Spleen (tissue), 7 donors: ENCODE data around the gene CFAP157.

Experiments
- POLR2AphosphoS5 ChIP-seq, 3 donors: sonication (generic); formaldehyde crosslinking; IDR thresholded peaks; one replicate each; pipeline ENCODE4 v1.5.1; 2017; ENCODE audit warnings: antibody characterized with exemption in 3 of 3
- TF ChIP-seq, protein P1 (sequence below), 11 experiments: fragments of 200-600 bp in 7 of 11; fragments of 450-650 bp in 4 of 11; sonication (generic) in 4 of 11; IDR thresholded peaks in 8 of 11; conservative IDR thresholded peaks in 3 of 11; 1 replicate in 7 of 11; 2 replicates in 4 of 11; pipeline versions ENCODE4 v1.4.0 to v1.8.0; 2016 to 2021; ENCODE audit warnings: antibody characterized with exemption in 11 of 11, inconsistent platforms in 4 of 11, mild to moderate bottlenecking in 1 of 11
- donor health status: DM: no; HTN: no; CAD: no; lungs with moderate emphysema.
- donor health status: DM: no; HTN: no; CAD: no.
- donor health status: DM: no; HTN: no; CAD: no.

DNA sequence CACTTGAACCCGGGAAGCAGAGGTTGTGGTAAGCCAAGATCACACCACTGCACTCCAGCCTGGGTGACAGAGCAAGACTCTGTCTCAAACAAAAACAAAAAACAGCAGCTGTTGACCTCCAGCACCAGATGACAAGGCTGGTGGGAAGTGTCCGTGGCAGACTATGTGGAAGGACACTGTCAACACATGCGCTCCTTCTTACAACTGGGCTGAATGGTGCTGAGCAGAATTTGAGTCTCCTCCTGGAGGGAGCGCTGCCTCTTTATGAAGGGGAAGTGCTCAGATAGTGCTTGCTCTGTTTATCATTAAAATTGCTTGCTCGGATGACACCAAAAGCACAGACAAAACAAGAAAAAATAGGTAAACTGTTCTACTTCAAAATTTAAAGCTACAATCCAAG is 9.2 kb upstream of the CFAP157 start:
- TF ChIP-seq, protein P1, sequence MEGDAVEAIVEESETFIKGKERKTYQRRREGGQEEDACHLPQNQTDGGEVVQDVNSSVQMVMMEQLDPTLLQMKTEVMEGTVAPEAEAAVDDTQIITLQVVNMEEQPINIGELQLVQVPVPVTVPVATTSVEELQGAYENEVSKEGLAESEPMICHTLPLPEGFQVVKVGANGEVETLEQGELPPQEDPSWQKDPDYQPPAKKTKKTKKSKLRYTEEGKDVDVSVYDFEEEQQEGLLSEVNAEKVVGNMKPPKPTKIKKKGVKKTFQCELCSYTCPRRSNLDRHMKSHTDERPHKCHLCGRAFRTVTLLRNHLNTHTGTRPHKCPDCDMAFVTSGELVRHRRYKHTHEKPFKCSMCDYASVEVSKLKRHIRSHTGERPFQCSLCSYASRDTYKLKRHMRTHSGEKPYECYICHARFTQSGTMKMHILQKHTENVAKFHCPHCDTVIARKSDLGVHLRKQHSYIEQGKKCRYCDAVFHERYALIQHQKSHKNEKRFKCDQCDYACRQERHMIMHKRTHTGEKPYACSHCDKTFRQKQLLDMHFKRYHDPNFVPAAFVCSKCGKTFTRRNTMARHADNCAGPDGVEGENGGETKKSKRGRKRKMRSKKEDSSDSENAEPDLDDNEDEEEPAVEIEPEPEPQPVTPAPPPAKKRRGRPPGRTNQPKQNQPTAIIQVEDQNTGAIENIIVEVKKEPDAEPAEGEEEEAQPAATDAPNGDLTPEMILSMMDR (IDR thresholded peaks at IDR 0.05 in 8 of 11, conservative IDR thresholded peaks at IDR 0.05 in 3 of 11): no peak
- no peak for TF ChIP-seq POLR2AphosphoS5 (IDR thresholded peaks at IDR 0.05)
